Stomach (tissue), 9 donors: ENCODE measurements around the gene LMNTD2. TPM values are rescaled to one million over a fixed set of nuclear protein-coding genes. Genes with fewer than 3 reads are reported as not detected.
A peak's percentile ranks its signal among the peaks of the same experiment; 100 is the strongest.

Source experiments
- DNase-seq, 2 donors: peaks; one replicate each; pipeline versions ENCODE4 v3.0.0 to v3.0.0-alpha.2; 2013 to 2019
- H3K27ac ChIP-seq, 5 donors: fragments of 200-600 bp in 4 of 5; sonication (generic) in 4 of 5; one replicate each; pipeline ENCODE4 v1.5.1; 2013 to 2019; ENCODE audit warnings: mild to moderate bottlenecking in 1 of 5, moderate library complexity in 1 of 5
- H3K27me3 ChIP-seq, 3 donors: fragments of 200-600 bp; sonication (generic); one replicate each; pipeline ENCODE4 v1.5.1; 2017 to 2019; ENCODE audit warnings: mixed run types in 1 of 3
- H3K36me3 ChIP-seq, 4 donors: fragments of 200-600 bp; sonication (generic); 1 replicate in 3 of 4; 2 replicates in 1 of 4; pipeline ENCODE4 v1.5.1; 2016 to 2019
- H3K4me1 ChIP-seq, 4 donors: fragments of 200-600 bp; sonication (generic); one replicate each; pipeline ENCODE4 v1.5.1; 2016 to 2019
- H3K4me3 ChIP-seq, 4 donors: fragments of 200-600 bp; sonication (generic) in 3 of 4; one replicate each; pipeline ENCODE4 v1.5.1; 2016 to 2019; ENCODE audit warnings: mild to moderate bottlenecking in 1 of 4
- H3K9me3 ChIP-seq, 4 donors: fragments of 200-600 bp; sonication (generic); one replicate each; pipeline ENCODE4 v1.5.1; 2016 to 2019
- CTCF ChIP-seq, 7 experiments: fragments of 450-650 bp in 4 of 7; fragments of 200-600 bp in 3 of 7; sonication (generic) in 3 of 7; IDR thresholded peaks; one replicate each; pipeline ENCODE4 v1.5.1; 2016 to 2019; ENCODE audit warnings: antibody characterized with exemption in 7 of 7, control low read depth in 2 of 7, mild to moderate bottlenecking in 1 of 7
- EP300 ChIP-seq: sonication (generic); formaldehyde crosslinking; IDR thresholded peaks from one replicate; pipeline ENCODE4 v1.6.1; 2017; ENCODE audit warnings: antibody characterized with exemption
- POLR2A ChIP-seq, 4 donors: fragments of 450-650 bp; IDR thresholded peaks; one replicate each; pipeline ENCODE4 v1.6.1; 2016; ENCODE audit warnings: antibody characterized with exemption in 4 of 4, control low read depth in 2 of 4, mild to moderate bottlenecking in 1 of 4, moderate library complexity in 1 of 4
- POLR2AphosphoS5 ChIP-seq, 3 donors: sonication (generic); formaldehyde crosslinking; IDR thresholded peaks; one replicate each; pipeline ENCODE4 v1.6.1; 2016; ENCODE audit warnings: antibody characterized with exemption in 3 of 3
- WGBS, 5 donors: extraction: QIAGEN DNeasy Blood & Tissue Kit in 3 of 5; methylation state at CpG; one replicate each; pipeline versions ENCODE4 v1.1.5 to v1.1.7; 2013 to 2018; 5-methylcytosine and 5-hydroxymethylcytosine counted together
- intact Hi-C: fragments of 100-400 bp; cut with DNase I; formaldehyde crosslinking; loops from one replicate; pipeline ENCODE4 v1.15.1; 2023; ENCODE audit warnings: low total_unique reads
- polyA plus RNA-seq, 3 donors: library from polyadenylated mRNA; stranded (reverse); fragments of 200-250 nt; gene quantifications; one replicate each; pipeline ENCODE4 v1.2.3, GENCODE V29; 2013
- total RNA-seq, 5 donors: library from RNA; depleted of rRNA; stranded (reverse); fragments of >200 nt; gene quantifications; one replicate each; pipeline versions ENCODE4 v1.1.0 to v1.2.3, GENCODE V29; 2014 to 2016
- donor health status: healthy with polysubstance abuse.
- donor health status: Bipolar disorder and iron deficiency.
- donor health status: healthy.

Gene LMNTD2
- total and polyA plus RNA-seq, 8 donors: 0.55 to 92.7 (median 8.2) TPM

DNA sequence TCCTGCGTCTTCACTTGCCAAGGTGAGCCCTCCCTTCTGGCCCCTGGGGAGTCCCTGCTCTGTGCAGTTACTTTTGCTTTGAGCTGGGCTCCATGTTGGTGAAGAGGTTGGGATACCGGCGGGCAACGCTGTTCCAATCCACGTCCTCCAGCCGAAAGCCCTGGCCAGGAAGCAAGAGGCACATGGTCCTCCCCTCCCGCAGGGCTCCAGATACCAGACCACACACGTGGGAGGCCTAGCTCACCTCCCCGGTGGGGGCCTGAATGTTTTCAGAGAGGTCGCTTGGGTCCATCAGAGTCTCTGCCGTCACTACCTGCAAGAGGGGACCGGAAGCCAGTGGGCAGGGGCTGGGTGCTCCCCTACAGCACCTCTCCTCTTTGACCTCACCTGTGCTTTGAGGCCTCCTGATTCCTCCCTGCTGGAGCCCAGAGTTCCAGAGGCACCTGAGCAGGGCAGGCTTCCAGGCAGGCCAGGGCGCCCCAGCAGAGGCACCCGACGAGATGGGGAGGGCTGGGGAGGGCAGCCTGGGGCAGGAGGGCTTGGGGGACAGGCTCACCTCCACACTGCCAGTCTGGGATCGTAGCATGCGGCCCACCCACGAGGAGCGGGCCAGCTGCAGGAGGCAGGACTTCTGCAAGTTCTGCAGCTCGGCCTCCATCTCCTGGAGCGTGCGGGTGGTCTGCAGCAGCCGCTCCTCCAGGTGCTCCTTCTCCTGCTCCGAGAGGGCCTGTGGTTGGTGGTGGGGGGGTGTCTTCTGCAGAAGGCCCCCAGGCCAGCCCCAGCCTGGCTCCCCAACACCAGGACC, 3.0 kb downstream of the LMNTD2 start:
- TF ChIP-seq POLR2A (IDR thresholded peaks at IDR 0.05): no peak
- TF ChIP-seq EP300: no peak
- no peak for TF ChIP-seq CTCF (IDR thresholded peaks at IDR 0.05)
- TF ChIP-seq POLR2AphosphoS5 (IDR thresholded peaks at IDR 0.05): no peak
- DNase-seq: no peak
- no peaks in the 10 kb centered on the region for H3K36me3 ChIP-seq
- no peaks in the 10 kb centered on the region for H3K9me3 ChIP-seq
- peaks cover 0 to 72% (median 45%) of the 10 kb centered on the region in 3 donors for H3K27me3 ChIP-seq
- intact Hi-C loops: no loop called here
- peaks cover 36 to 58% (median 52%) of the 10 kb centered on the region in 4 donors for H3K4me1 ChIP-seq
- H3K4me3 ChIP-seq: no peak overlapping the region
- no peak overlapping the region for H3K27ac ChIP-seq
- 83 to 93% (median 88%) methylated on average over 9 to 24 of the region's 24 CpGs for WGBS, 5 donors

GRCh38 chr11:556662-557256, 3.8 kb downstream of the LMNTD2 start:
- H3K27me3 ChIP-seq: peaks cover 0 to 79% (median 45%) of the 10 kb centered on the region in 3 donors
- peaks cover 30 to 50% (median 44%) of the 10 kb centered on the region in 4 donors for H3K4me1 ChIP-seq
- no peaks in the 10 kb centered on the region for H3K9me3 ChIP-seq
- TF ChIP-seq POLR2AphosphoS5 (IDR thresholded peaks at IDR 0.05): no peak
- TF ChIP-seq EP300: no peak
- TF ChIP-seq CTCF (IDR thresholded peaks at IDR 0.05): no peak
- TF ChIP-seq POLR2A (IDR thresholded peaks at IDR 0.05): no peak
- 83 to 87% (median 85%) methylated on average over 13 to 22 of the region's 22 CpGs for WGBS, 5 donors
- H3K4me3 ChIP-seq: no peak overlapping the region
- intact Hi-C loops: no loop called here
- H3K27ac ChIP-seq: no peak overlapping the region
- DNase-seq: no peak
- no peaks in the 10 kb centered on the region for H3K36me3 ChIP-seq

DNA sequence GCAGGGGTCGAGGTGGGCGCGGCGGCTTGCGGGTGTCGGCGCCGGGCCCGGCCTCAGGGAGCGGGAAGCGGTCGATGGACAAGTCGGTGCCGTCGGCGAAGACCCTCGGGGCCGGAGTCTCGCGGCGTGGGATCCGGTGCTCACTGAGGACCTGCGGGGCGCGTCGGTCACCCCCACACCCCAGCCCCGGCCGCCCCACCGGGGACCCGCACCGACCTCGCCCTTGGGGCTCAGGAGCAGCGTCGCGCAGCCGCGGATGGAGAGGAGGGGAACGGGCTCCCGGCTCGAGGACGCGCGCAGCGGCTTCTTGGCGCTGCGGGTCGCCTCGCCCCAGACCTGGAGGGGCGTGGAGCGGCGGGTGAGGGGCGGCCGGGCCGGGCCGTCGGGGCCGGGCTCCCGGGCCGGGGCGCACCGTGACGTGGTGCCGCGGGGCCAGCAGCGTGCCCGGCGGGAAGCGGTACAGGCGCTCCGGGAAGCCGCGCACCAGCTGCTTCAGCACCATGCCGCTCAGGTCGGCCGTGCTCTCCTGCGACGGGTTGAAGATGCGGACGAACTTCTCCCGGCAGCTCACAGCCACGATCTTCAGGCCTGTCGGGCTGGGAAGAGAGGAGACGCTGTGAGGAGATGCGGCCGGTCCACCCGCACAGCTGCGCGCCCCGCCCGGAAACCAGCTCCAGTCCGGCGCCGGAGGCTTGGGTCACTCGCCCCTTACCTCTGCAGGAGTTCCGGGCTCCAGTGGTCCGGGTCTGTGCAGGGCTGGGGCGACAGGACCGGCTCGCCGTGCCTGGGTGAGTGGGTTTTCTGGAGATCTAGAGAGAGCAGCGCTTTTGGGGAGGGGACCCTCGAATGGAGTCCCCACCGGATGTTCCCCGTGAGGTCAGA, 4.5 kb downstream of the LMNTD2 start:
- H3K27ac ChIP-seq: peak overlapping the region in 1 of 5 donors; percentile 10
- no peaks in the 10 kb centered on the region for H3K9me3 ChIP-seq
- peak overlapping the region; percentile 32 to 51 (median 40) for H3K4me3 ChIP-seq
- H3K36me3 ChIP-seq: no peaks in the 10 kb centered on the region
- peak; percentile 48 to 58 for DNase-seq
- peaks cover 30 to 43% (median 37%) of the 10 kb centered on the region in 4 donors for H3K4me1 ChIP-seq
- H3K27me3 ChIP-seq: peaks cover 0 to 87% (median 45%) of the 10 kb centered on the region in 3 donors
- intact Hi-C loops: no loop called here
- WGBS, 5 donors: 5 to 50% (median 10%) methylated on average over 10 to 103 of the region's 104 CpGs
- TF ChIP-seq CTCF (IDR thresholded peaks at IDR 0.05): no peak
- TF ChIP-seq POLR2AphosphoS5 (IDR thresholded peaks at IDR 0.05): no peak
- no peak for TF ChIP-seq EP300
- no peak for TF ChIP-seq POLR2A (IDR thresholded peaks at IDR 0.05)

DNA sequence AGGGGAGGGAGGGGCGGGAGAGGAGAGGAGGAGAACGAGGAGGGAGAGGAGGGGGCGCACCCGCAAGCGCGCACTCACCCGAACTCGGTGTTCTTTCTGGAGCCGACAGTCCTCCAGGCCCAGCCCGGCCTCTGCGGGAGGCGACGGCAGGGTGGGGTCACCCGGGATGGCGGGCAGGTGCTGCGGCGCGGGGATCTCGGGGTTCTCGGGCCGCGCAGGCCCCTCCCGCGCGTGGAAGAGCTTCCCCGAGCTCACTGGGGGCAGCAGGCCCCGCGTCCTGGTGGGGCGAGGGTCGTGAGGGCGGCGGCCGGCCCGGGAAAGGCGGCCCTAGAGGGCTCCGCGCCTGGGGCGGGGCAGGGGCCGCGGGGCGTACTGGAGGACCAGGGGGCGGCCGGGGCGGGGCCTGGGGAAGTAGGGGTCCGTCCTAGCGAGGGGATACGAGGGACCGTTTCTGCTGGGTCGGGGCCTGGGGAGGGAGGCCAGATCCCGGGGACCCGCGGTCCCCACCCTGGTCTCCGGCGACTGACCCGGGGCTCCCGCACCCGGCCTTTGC, 5.2 kb downstream of the LMNTD2 start:
- DNase-seq: no peak
- Histone ChIP-seq H3K4me3 (peak overlapping the region; percentile 32 to 51 (median 40)), H3K27ac (peak overlapping the region in 1 of 5 donors; percentile 10), H3K9me3 (no peaks in the 10 kb centered on the region), H3K27me3 (peaks cover 0 to 92% (median 45%) of the 10 kb centered on the region in 3 donors), H3K36me3 (peaks cover 0 to 2% (median 0%) of the 10 kb centered on the region in 4 donors), H3K4me1 (peaks cover 28 to 39% (median 35%) of the 10 kb centered on the region in 4 donors)
- TF ChIP-seq CTCF (IDR thresholded peaks at IDR 0.05) (peak in 1 of 7 experiments; percentile 24), POLR2A (IDR thresholded peaks at IDR 0.05) (no peak)
- intact Hi-C loops: no loop called here
- 1 to 4% (median 1%) methylated on average over 24 to 53 of the region's 57 CpGs for WGBS, 5 donors
